GM19467 (cell line): ENCODE results near the gene MT1M.

Source experiments
- ATAC-seq: cut with Tn5 transposase; IDR thresholded peaks from one replicate; pipeline ENCODE4 v1.9.1; 2021; ENCODE audit warnings: mild to moderate bottlenecking, moderate library complexity; ENCODE audit not compliant: unreplicated experiment

MT1M gene

GRCh38 chr16:56625943-56626654, 6.4 kb upstream of the MT1M start:
- no peak for ATAC-seq

- ATAC-seq, result no peak
Observed at GRCh38 chr16:56626685-56627084, 5.8 kb upstream of the MT1M start.

- ATAC-seq, result no peak
Observed at GRCh38 chr16:56628486-56629350, 3.7 kb upstream of the MT1M start.

- no peak for ATAC-seq
Observed at GRCh38 chr16:56629531-56629930, 2.9 kb upstream of the MT1M start.

GRCh38 chr16:56630134-56630533, 2.3 kb upstream of the MT1M start:
- peak; percentile 73 for ATAC-seq

- ATAC-seq, result no peak
Observed at GRCh38 chr16:56631197-56631596, 1.3 kb upstream of the MT1M start.

GRCh38 chr16:56631832-56632155, 665 bp upstream of the MT1M start:
- ATAC-seq, result no peak

- ATAC-seq, result no peak
Observed at GRCh38 chr16:56632848-56633365, 448 bp downstream of the MT1M start.

- no peak for ATAC-seq
Observed at GRCh38 chr16:56633535-56633934, 1.1 kb downstream of the MT1M start.

- ATAC-seq, result no peak
Observed at GRCh38 chr16:56634715-56635440, 2.4 kb downstream of the MT1M start.

- no peak for ATAC-seq
Observed at GRCh38 chr16:56635441-56635967, 3.0 kb downstream of the MT1M start.

GRCh38 chr16:56636616-56637413, 4.4 kb downstream of the MT1M start:
- no peak for ATAC-seq

- ATAC-seq, result no peak
Observed at GRCh38 chr16:56637814-56638750, 5.6 kb downstream of the MT1M start, which contains the start of gene MT1A. Gene MT1A (plus strand): TSS chr16:56638666. CDS start chr16:56638739, 73 bp downstream.

- ATAC-seq, result no peak
Observed at GRCh38 chr16:56639045-56639444, 6.6 kb downstream of the MT1M start.

GRCh38 chr16:56640076-56640475, 7.6 kb downstream of the MT1M start:
- ATAC-seq, result no peak

- no peak for ATAC-seq
Observed at GRCh38 chr16:56641166-56641565, 8.7 kb downstream of the MT1M start.

GRCh38 chr16:56643080-56643778, 10.8 kb downstream of the MT1M start:
- ATAC-seq, result no peak

GRCh38 chr16:56643833-56644232, 11.4 kb downstream of the MT1M start:
- ATAC-seq, result no peak

- ATAC-seq, result no peak
Observed at GRCh38 chr16:56645311-56645710, 12.9 kb downstream of the MT1M start.
